Fibroblast of peridontal ligament (primary cell): ENCODE measurements around the gene EPHA8.

Experiments used
- DNase-seq: peaks from one replicate; pipeline ENCODE4 v3.0.0-alpha.2; 2010; ENCODE audit errors: extremely low read depth

The EPHA8 gene

GRCh38 chr1:22592919-22593790 lies 29.9 kb downstream of the EPHA8 start:
- DNase-seq = no peak

- no peak for DNase-seq
Measured at GRCh38 chr1:22594396-22594795, 31.1 kb downstream of the EPHA8 start.

- DNase-seq = no peak
Measured at GRCh38 chr1:22595108-22595507, 31.8 kb downstream of the EPHA8 start.

- no peak for DNase-seq
Measured at GRCh38 chr1:22597301-22597965, 34.1 kb downstream of the EPHA8 start.

- DNase-seq = no peak
Measured at GRCh38 chr1:22597996-22598395, 34.7 kb downstream of the EPHA8 start.

GRCh38 chr1:22598736-22599135 lies 35.4 kb downstream of the EPHA8 start:
- DNase-seq = no peak

- DNase-seq = no peak
Measured at GRCh38 chr1:22600071-22600816, 37.0 kb downstream of the EPHA8 start.

- DNase-seq = no peak
Measured at GRCh38 chr1:22600817-22601605, 37.7 kb downstream of the EPHA8 start.

GRCh38 chr1:22601610-22602009 lies 38.3 kb downstream of the EPHA8 start:
- no peak for DNase-seq

GRCh38 chr1:22602060-22602740 lies 38.9 kb downstream of the EPHA8 start:
- no peak for DNase-seq

- DNase-seq = no peak
Measured at GRCh38 chr1:22606161-22606560, 42.9 kb downstream of the EPHA8 start.

- no peak for DNase-seq
Measured at GRCh38 chr1:22607154-22607553, 43.9 kb downstream of the EPHA8 start.

GRCh38 chr1:22608361-22608760 lies 45.1 kb downstream of the EPHA8 start:
- DNase-seq = no peak

- DNase-seq = no peak
Measured at GRCh38 chr1:22609291-22609690, 46.0 kb downstream of the EPHA8 start.

GRCh38 chr1:22611530-22611947 lies 48.2 kb downstream of the EPHA8 start:
- peak; percentile 51 for DNase-seq

GRCh38 chr1:22612671-22613571 lies 49.6 kb downstream of the EPHA8 start:
- DNase-seq = no peak

- no peak for DNase-seq
Measured at GRCh38 chr1:22613572-22613918, 50.3 kb downstream of the EPHA8 start.

GRCh38 chr1:22613951-22614350 lies 50.7 kb downstream of the EPHA8 start:
- DNase-seq = no peak

GRCh38 chr1:22615886-22616285 lies 52.6 kb downstream of the EPHA8 start:
- DNase-seq = no peak

GRCh38 chr1:22616571-22616970 lies 53.3 kb downstream of the EPHA8 start:
- no peak for DNase-seq
